ENCODE data around the gene RAPGEF1. TPM values are rescaled to one million over a fixed set of nuclear protein-coding genes. Genes with fewer than 3 reads are reported as not detected.

RAPGEF1 gene
- total RNA-seq, 1 donor from 2014 or later: 19.8 TPM

GRCh38 chr9:131590449-131590848, 149.4 kb downstream of the RAPGEF1 start:
- Histone ChIP-seq H3K36me3 (ENCODE audit: control insufficient read depth in 3 of 3, insufficient read depth in 3 of 3, low read length in 3 of 3) (peaks cover 42 to 70% (median 56%) of the 10 kb centered on the region in 3 donors), H3K4me3 (ENCODE audit: low read length in 3 of 3) (no peak overlapping the region), H3K9ac (ENCODE audit: low read depth in 1 of 3, low read length in 3 of 3) (peak overlapping the region in 1 of 3 donors; percentile 54), H3K9me3 (ENCODE audit: control insufficient read depth in 3 of 3, low read length in 3 of 3) (no peaks in the 10 kb centered on the region), H3K27me3 (ENCODE audit: control insufficient read depth in 3 of 3, insufficient read depth in 3 of 3, low read length in 3 of 3) (no peaks in the 10 kb centered on the region), H3K4me1 (ENCODE audit: control insufficient read depth in 3 of 3, insufficient read depth in 3 of 3, low read length in 3 of 3) (peaks cover 2 to 40% (median 23%) of the 10 kb centered on the region in 3 donors), H3K27ac (ENCODE audit: low read depth, low read length) (no peak overlapping the region)

GRCh38 chr9:131589993-131590392, 149.9 kb downstream of the RAPGEF1 start:
- Histone ChIP-seq H3K9ac (ENCODE audit: low read depth in 1 of 3, low read length in 3 of 3) (no peak overlapping the region), H3K9me3 (ENCODE audit: control insufficient read depth in 3 of 3, low read length in 3 of 3) (no peaks in the 10 kb centered on the region), H3K27ac (ENCODE audit: low read depth, low read length) (no peak overlapping the region), H3K27me3 (ENCODE audit: control insufficient read depth in 3 of 3, insufficient read depth in 3 of 3, low read length in 3 of 3) (no peaks in the 10 kb centered on the region), H3K4me1 (ENCODE audit: control insufficient read depth in 3 of 3, insufficient read depth in 3 of 3, low read length in 3 of 3) (peaks cover 2 to 39% (median 22%) of the 10 kb centered on the region in 3 donors), H3K36me3 (ENCODE audit: control insufficient read depth in 3 of 3, insufficient read depth in 3 of 3, low read length in 3 of 3) (peaks cover 43 to 70% (median 58%) of the 10 kb centered on the region in 3 donors), H3K4me3 (ENCODE audit: low read length in 3 of 3) (no peak overlapping the region)

GRCh38 chr9:131589124-131589711, 150.7 kb downstream of the RAPGEF1 start:
- Histone ChIP-seq H3K9me3 (ENCODE audit: control insufficient read depth in 3 of 3, low read length in 3 of 3) (no peaks in the 10 kb centered on the region), H3K4me3 (ENCODE audit: low read length in 3 of 3) (no peak overlapping the region), H3K27ac (ENCODE audit: low read depth, low read length) (no peak overlapping the region), H3K36me3 (ENCODE audit: control insufficient read depth in 3 of 3, insufficient read depth in 3 of 3, low read length in 3 of 3) (peaks cover 46 to 69% (median 62%) of the 10 kb centered on the region in 3 donors), H3K9ac (ENCODE audit: low read depth in 1 of 3, low read length in 3 of 3) (no peak overlapping the region), H3K4me1 (ENCODE audit: control insufficient read depth in 3 of 3, insufficient read depth in 3 of 3, low read length in 3 of 3) (peaks cover 0 to 31% (median 14%) of the 10 kb centered on the region in 3 donors), H3K27me3 (ENCODE audit: control insufficient read depth in 3 of 3, insufficient read depth in 3 of 3, low read length in 3 of 3) (no peaks in the 10 kb centered on the region)

- peaks cover 54 to 68% (median 66%) of the 10 kb centered on the region in 3 donors for H3K36me3 ChIP-seq (ENCODE audit: control insufficient read depth in 3 of 3, insufficient read depth in 3 of 3, low read length in 3 of 3)
- H3K9me3 ChIP-seq (ENCODE audit: control insufficient read depth in 3 of 3, low read length in 3 of 3): no peaks in the 10 kb centered on the region
- no peak overlapping the region for H3K9ac ChIP-seq (ENCODE audit: low read depth in 1 of 3, low read length in 3 of 3)
- peaks cover 0 to 23% (median 9%) of the 10 kb centered on the region in 3 donors for H3K4me1 ChIP-seq (ENCODE audit: control insufficient read depth in 3 of 3, insufficient read depth in 3 of 3, low read length in 3 of 3)
- H3K27me3 ChIP-seq (ENCODE audit: control insufficient read depth in 3 of 3, insufficient read depth in 3 of 3, low read length in 3 of 3): no peaks in the 10 kb centered on the region
- H3K4me3 ChIP-seq (ENCODE audit: low read length in 3 of 3): no peak overlapping the region
- H3K27ac ChIP-seq (ENCODE audit: low read depth, low read length): no peak overlapping the region
These were observed 151.5 kb downstream of the RAPGEF1 start for GRCh38 chr9:131588396-131588795.

GRCh38 chr9:131587906-131588305, 152.0 kb downstream of the RAPGEF1 start:
- Histone ChIP-seq H3K27ac (ENCODE audit: low read depth, low read length) (no peak overlapping the region), H3K36me3 (ENCODE audit: control insufficient read depth in 3 of 3, insufficient read depth in 3 of 3, low read length in 3 of 3) (peaks cover 58 to 71% (median 67%) of the 10 kb centered on the region in 3 donors)

GRCh38 chr9:131587331-131587730, 152.5 kb downstream of the RAPGEF1 start:
- no peaks in the 10 kb centered on the region for H3K9me3 ChIP-seq (ENCODE audit: control insufficient read depth in 3 of 3, low read length in 3 of 3)
- H3K9ac ChIP-seq (ENCODE audit: low read depth in 1 of 3, low read length in 3 of 3): no peak overlapping the region
- peaks cover 0 to 17% (median 9%) of the 10 kb centered on the region in 3 donors for H3K4me1 ChIP-seq (ENCODE audit: control insufficient read depth in 3 of 3, insufficient read depth in 3 of 3, low read length in 3 of 3)
- H3K27ac ChIP-seq (ENCODE audit: low read depth, low read length): no peak overlapping the region
- H3K27me3 ChIP-seq (ENCODE audit: control insufficient read depth in 3 of 3, insufficient read depth in 3 of 3, low read length in 3 of 3): no peaks in the 10 kb centered on the region
- H3K4me3 ChIP-seq (ENCODE audit: low read length in 3 of 3): no peak overlapping the region
- H3K36me3 ChIP-seq (ENCODE audit: control insufficient read depth in 3 of 3, insufficient read depth in 3 of 3, low read length in 3 of 3): peaks cover 64 to 75% (median 73%) of the 10 kb centered on the region in 3 donors

More at GRCh38 chr9:131587906-131588305, 152.0 kb downstream of the RAPGEF1 start:
- Histone ChIP-seq H3K9ac (ENCODE audit: low read depth in 1 of 3, low read length in 3 of 3) (no peak overlapping the region), H3K9me3 (ENCODE audit: control insufficient read depth in 3 of 3, low read length in 3 of 3) (no peaks in the 10 kb centered on the region), H3K4me1 (ENCODE audit: control insufficient read depth in 3 of 3, insufficient read depth in 3 of 3, low read length in 3 of 3) (peaks cover 0 to 18% (median 9%) of the 10 kb centered on the region in 3 donors), H3K4me3 (ENCODE audit: low read length in 3 of 3) (no peak overlapping the region), H3K27me3 (ENCODE audit: control insufficient read depth in 3 of 3, insufficient read depth in 3 of 3, low read length in 3 of 3) (no peaks in the 10 kb centered on the region)

GRCh38 chr9:131585375-131585774, 154.5 kb downstream of the RAPGEF1 start:
- H3K27me3 ChIP-seq (ENCODE audit: control insufficient read depth in 3 of 3, insufficient read depth in 3 of 3, low read length in 3 of 3): no peaks in the 10 kb centered on the region
- no peak overlapping the region for H3K27ac ChIP-seq (ENCODE audit: low read depth, low read length)
- no peaks in the 10 kb centered on the region for H3K9me3 ChIP-seq (ENCODE audit: control insufficient read depth in 3 of 3, low read length in 3 of 3)
- H3K4me1 ChIP-seq (ENCODE audit: control insufficient read depth in 3 of 3, insufficient read depth in 3 of 3, low read length in 3 of 3): peaks cover 0 to 6% (median 0%) of the 10 kb centered on the region in 3 donors
- H3K4me3 ChIP-seq (ENCODE audit: low read length in 3 of 3): no peak overlapping the region
- H3K36me3 ChIP-seq (ENCODE audit: control insufficient read depth in 3 of 3, insufficient read depth in 3 of 3, low read length in 3 of 3): peaks cover 72 to 73% (median 72%) of the 10 kb centered on the region in 3 donors
- H3K9ac ChIP-seq (ENCODE audit: low read depth in 1 of 3, low read length in 3 of 3): no peak overlapping the region

GRCh38 chr9:131584858-131585257, 155.0 kb downstream of the RAPGEF1 start:
- Histone ChIP-seq H3K4me1 (ENCODE audit: control insufficient read depth in 3 of 3, insufficient read depth in 3 of 3, low read length in 3 of 3) (peaks cover 1 to 10% (median 5%) of the 10 kb centered on the region in 3 donors), H3K36me3 (ENCODE audit: control insufficient read depth in 3 of 3, insufficient read depth in 3 of 3, low read length in 3 of 3) (peaks cover 71 to 74% (median 72%) of the 10 kb centered on the region in 3 donors), H3K27me3 (ENCODE audit: control insufficient read depth in 3 of 3, insufficient read depth in 3 of 3, low read length in 3 of 3) (no peaks in the 10 kb centered on the region), H3K9me3 (ENCODE audit: control insufficient read depth in 3 of 3, low read length in 3 of 3) (no peaks in the 10 kb centered on the region), H3K27ac (ENCODE audit: low read depth, low read length) (no peak overlapping the region), H3K9ac (ENCODE audit: low read depth in 1 of 3, low read length in 3 of 3) (no peak overlapping the region), H3K4me3 (ENCODE audit: low read length in 3 of 3) (no peak overlapping the region)

GRCh38 chr9:131583836-131584555, 155.9 kb downstream of the RAPGEF1 start:
- H3K9ac ChIP-seq (ENCODE audit: low read depth in 1 of 3, low read length in 3 of 3): no peak overlapping the region
- no peaks in the 10 kb centered on the region for H3K27me3 ChIP-seq (ENCODE audit: control insufficient read depth in 3 of 3, insufficient read depth in 3 of 3, low read length in 3 of 3)
- no peak overlapping the region for H3K4me3 ChIP-seq (ENCODE audit: low read length in 3 of 3)
- H3K4me1 ChIP-seq (ENCODE audit: control insufficient read depth in 3 of 3, insufficient read depth in 3 of 3, low read length in 3 of 3): peaks cover 2 to 11% (median 9%) of the 10 kb centered on the region in 3 donors
- H3K36me3 ChIP-seq (ENCODE audit: control insufficient read depth in 3 of 3, insufficient read depth in 3 of 3, low read length in 3 of 3): peaks cover 71 to 75% (median 71%) of the 10 kb centered on the region in 3 donors
- H3K27ac ChIP-seq (ENCODE audit: low read depth, low read length): no peak overlapping the region
- no peaks in the 10 kb centered on the region for H3K9me3 ChIP-seq (ENCODE audit: control insufficient read depth in 3 of 3, low read length in 3 of 3)

- H3K27ac ChIP-seq (ENCODE audit: low read depth, low read length): no peak overlapping the region
- no peak overlapping the region for H3K4me3 ChIP-seq (ENCODE audit: low read length in 3 of 3)
- H3K9ac ChIP-seq (ENCODE audit: low read depth in 1 of 3, low read length in 3 of 3): no peak overlapping the region
- peaks cover 69 to 74% (median 70%) of the 10 kb centered on the region in 3 donors for H3K36me3 ChIP-seq (ENCODE audit: control insufficient read depth in 3 of 3, insufficient read depth in 3 of 3, low read length in 3 of 3)
- H3K9me3 ChIP-seq (ENCODE audit: control insufficient read depth in 3 of 3, low read length in 3 of 3): no peaks in the 10 kb centered on the region
- no peaks in the 10 kb centered on the region for H3K27me3 ChIP-seq (ENCODE audit: control insufficient read depth in 3 of 3, insufficient read depth in 3 of 3, low read length in 3 of 3)
- H3K4me1 ChIP-seq (ENCODE audit: control insufficient read depth in 3 of 3, insufficient read depth in 3 of 3, low read length in 3 of 3): peaks cover 2 to 11% (median 9%) of the 10 kb centered on the region in 3 donors
These were observed 156.6 kb downstream of the RAPGEF1 start for GRCh38 chr9:131583337-131583645.
